Hematopoietic multipotent progenitor cell treated with erythropoietin and hydrocortisone succinate and interleukin-3 and kit ligand, for 6 days (in vitro differentiated cells): ENCODE results near the gene F2.

Experiments used
- DNase-seq: peaks from one replicate; pipeline ENCODE4 v3.0.0-alpha.2; 2015

F2 gene

GRCh38 chr11:46743693-46744339 lies 24.8 kb downstream of the F2 start:
- DNase-seq = no peak

- no peak for DNase-seq
These were observed 26.3 kb downstream of the F2 start for GRCh38 chr11:46745328-46745727.

DNA sequence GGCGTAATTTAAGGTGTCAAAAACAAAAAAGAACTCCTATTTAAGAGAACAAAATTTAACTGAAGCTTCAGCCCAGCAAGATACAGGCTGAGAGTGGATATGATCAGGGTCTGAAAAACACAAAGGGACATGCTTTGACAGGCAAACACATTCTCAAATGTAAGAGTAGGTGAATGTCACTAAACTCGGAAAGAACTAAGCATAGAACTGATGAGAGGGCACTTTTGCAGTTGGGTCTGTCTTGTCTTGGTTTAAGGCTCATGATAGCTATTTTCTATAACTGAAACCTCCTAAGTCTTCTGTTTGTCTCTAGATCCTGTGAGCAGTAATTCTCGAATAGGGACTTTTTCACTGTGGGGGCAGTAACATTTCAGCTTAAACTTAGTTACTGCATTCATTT lies 27.0 kb downstream of the F2 start:
- DNase-seq = no peak

DNA sequence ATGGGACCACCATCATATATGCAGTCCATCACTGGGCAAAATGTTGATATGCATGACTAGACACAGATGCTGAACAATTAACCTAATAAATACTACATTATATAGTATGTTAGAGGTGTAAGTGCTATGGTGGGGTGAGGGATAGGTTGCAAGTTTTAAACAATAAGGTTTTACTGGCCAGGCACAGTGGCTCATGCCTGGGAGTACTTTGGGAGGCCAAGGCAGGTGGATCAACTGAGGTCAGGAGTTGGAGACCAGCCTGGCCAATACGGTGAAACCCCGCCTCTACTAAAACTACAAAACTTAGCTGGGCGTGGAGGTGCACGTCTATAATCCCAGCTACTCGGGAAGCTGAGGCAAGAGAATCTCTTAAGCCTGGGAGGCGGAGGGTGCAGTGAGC lies 28.1 kb downstream of the F2 start:
- DNase-seq = no peak

DNA sequence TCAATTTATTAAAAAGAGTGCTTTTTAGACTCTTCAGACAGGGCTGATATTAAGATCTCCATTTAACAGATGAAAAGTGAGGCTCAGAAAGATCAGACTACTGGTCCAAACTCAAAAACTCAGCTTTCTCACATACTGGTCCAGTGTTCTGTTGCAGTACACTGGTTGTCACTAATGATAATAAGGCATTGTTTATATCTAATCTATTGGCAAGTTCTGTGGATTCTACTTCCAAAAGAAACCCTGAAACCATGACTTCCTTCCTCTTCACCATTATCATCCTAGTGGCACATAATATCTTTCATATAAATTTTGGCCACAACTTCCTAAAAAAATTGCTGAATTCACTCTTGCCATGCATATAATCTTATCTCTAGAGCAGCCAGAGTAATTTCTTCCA lies 36.9 kb downstream of the F2 start:
- peak; percentile 74 for DNase-seq

GRCh38 chr11:46759196-46759595 lies 40.2 kb downstream of the F2 start:
- no peak for DNase-seq

DNA sequence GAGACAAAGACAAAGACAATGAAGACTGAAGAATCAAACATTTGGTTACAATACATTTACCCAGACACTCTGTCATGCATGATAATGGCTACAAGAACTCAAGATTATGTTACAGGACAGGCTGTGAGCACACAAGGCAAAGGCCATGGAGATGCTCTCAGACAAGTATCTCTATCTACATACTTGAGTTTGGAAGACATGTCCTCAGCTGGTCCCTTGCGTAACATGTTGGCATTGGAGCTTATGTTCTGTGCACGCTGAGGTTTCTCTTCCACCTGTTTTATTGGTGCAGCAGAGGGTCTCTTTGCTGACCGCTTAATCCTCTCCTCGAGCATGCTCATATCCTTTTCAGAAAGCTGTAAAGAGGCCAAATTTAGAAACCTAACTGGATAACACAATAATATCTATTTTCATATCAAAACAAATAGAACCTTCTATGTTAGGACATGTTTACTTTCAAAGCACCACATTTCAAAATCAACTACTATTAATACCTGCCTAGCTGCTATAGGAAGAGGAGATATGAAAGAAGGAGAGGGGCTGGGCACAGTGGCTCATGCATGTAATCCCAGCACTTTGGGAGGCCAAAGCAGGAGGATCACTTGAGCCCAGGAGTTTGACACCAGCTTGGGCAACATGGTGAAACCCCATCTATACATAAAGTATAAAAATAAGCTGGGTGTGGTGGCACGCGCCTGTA lies 41.6 kb downstream of the F2 start:
- DNase-seq = no peak

DNA sequence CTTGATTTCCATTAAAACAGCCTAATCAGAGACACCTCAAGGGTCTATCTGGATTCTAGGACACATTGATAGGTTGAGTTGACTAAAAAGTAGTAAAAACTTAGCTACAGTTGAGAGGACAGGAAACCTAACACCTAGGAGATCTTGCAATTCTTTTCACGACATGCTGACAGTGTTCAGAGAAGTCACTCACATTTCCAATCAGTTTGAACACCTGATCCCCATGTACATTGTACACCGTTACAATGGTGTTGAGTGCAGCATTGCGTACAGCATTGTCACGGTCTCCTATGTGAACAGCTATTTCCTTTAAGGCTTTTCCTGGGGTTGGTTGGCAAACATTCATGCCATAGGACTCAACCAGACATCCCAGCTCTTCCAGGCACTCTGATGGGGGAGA lies 42.8 kb downstream of the F2 start:
- DNase-seq = no peak

DNA sequence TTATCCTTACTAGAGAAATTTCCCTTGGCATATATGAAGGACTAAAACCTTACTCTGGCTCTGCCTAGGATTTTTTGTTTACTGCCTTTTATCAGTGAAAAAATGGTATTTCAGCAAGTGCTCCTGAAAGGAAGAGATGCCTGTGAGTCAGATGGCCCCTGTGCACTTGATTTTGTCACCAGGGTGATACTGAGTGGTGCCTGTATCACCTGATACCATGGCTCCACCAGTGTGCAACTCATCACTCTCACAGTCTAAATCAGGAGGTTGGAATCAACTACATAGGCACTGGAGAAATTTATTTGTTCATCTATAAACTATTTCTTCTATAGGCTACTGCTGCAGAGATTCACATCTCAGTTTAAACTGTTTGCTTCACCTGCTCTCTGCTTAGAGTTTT lies 43.2 kb downstream of the F2 start:
- DNase-seq = no peak

DNA sequence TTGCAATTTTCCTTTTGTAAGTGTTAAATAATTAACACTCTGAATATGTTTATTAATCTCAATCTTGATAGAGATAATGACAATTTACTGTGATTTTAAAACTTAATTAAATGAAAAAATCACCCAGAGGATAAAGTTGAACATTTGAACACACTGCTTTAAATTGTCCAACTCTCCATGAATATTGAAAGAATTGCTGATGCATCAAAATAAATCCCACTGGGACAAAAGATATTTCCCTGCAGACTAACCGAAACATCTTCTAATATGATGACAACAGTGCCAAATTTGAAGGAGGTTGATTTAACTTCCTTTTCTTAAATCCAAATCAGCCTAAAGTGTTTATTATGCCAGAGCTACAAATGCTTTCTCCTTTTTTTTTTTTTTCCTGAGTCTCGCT lies 47.6 kb downstream of the F2 start:
- no peak for DNase-seq

DNA sequence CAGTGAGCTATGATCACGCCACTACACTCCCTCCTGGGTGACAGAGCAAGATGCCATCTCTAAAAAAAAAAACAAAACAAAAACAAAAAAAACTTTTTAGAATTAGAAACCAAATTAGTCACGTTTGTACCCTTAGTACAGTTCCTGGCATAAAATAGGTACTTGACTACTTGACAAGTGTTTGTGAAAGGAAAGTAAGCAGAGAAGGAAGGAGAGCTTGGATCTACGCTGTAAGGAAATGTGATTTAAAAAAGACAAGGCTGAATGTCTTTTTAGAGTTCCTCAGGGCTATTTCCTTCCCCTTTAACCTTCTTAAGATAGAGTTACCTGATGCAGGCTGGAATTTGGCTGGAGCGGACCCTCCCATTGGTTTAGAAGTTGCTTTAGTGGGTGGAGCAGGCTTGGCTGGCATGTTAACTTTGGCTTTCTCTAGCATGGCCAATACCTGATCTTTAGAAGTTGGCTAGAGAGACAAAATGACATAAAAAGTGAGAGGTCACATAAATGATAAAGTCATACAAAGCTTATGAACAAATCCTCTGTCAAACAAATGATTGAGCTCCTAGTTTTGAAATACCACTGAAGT lies 50.7 kb downstream of the F2 start:
- DNase-seq = no peak

- DNase-seq = no peak
These were observed 57.9 kb downstream of the F2 start for GRCh38 chr11:46776878-46777277.

DNA sequence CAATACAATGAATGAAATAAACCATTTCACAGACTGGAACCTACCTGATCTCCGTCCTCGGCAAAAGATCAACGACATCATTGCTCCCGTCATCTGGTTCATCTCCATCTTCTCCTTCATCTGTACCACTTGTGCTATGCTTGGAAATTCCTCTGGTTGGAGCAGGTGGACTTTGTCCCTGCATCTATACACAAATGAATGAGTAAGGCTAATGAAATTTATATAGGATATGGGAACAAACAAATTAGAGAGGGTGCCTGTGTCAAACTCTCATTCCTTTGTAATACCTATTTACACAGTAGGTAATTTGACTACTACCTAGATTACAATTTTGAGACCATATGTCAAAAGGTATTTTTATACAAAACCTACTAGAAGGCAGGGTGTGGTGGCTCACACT lies 59.4 kb downstream of the F2 start:
- DNase-seq = no peak
